GM10266 (cell line): ENCODE results near the gene PRKAB1.

Source experiments
- DNase-seq: peaks from one replicate; pipeline ENCODE4 v3.0.0; 2012; ENCODE audit errors: extremely low spot score
- CTCF ChIP-seq: IDR thresholded peaks from 2 replicates; pipeline ENCODE4 v1.5.1; 2012; ENCODE audit warnings: mild to moderate bottlenecking, low read depth; ENCODE audit not compliant: control insufficient read depth, insufficient read depth; ENCODE audit errors: missing control alignments

Gene PRKAB1

GRCh38 chr12:119630223-119630780 is 37.6 kb upstream of the PRKAB1 start:
- no peak for DNase-seq
- TF ChIP-seq CTCF = no peak

GRCh38 chr12:119630962-119631550 is 36.9 kb upstream of the PRKAB1 start:
- TF ChIP-seq CTCF = no peak
- DNase-seq = no peak

GRCh38 chr12:119631930-119632678 is 35.8 kb upstream of the PRKAB1 start:
- no peak for DNase-seq

GRCh38 chr12:119634743-119635142 is 33.2 kb upstream of the PRKAB1 start:
- no peak for TF ChIP-seq CTCF
- DNase-seq = no peak

More at GRCh38 chr12:119631930-119632678, 35.8 kb upstream of the PRKAB1 start:
- TF ChIP-seq CTCF = no peak

GRCh38 chr12:119642986-119643385 is 24.9 kb upstream of the PRKAB1 start:
- peak; percentile 8 for TF ChIP-seq CTCF
- DNase-seq = no peak

- no peak for TF ChIP-seq CTCF
These were observed 23.0 kb upstream of the PRKAB1 start for GRCh38 chr12:119644930-119645329.

GRCh38 chr12:119645535-119646059 is 22.3 kb upstream of the PRKAB1 start:
- no peak for TF ChIP-seq CTCF
- no peak for DNase-seq

More at GRCh38 chr12:119644930-119645329, 23.0 kb upstream of the PRKAB1 start:
- DNase-seq = no peak
